HUDEP-2 (cell line): Measurements from ENCODE around the gene NEXMIF.
A peak's percentile ranks its signal among the peaks of the same experiment; 100 is the strongest.
"Not testable (repeated sequence)": the region's sequence is repeated elsewhere in the genome, so short reads cannot be mapped to it uniquely, and the experiment has no call there.

ENCODE experiments used
- DNase-seq, 76 experiments: peaks; one replicate each; lab custom pipeline; 2025; ENCODE audit not compliant: unreplicated experiment in 76 of 76; lab: John Stamatoyannopoulos, UW

The NEXMIF gene

GRCh38 chrX:74925225-74926088 is at the start of gene NEXMIF:
Gene NEXMIF (minus strand): TSS chrX:74925452.
- peak in 10 of 76 experiments; percentile 0 to 7 (median 1) for DNase-seq

GRCh38 chrX:74961962-74962361 is 36.7 kb upstream of the NEXMIF start:
- not testable (repeated sequence) for DNase-seq

- DNase-seq, result no peak
Measured at GRCh38 chrX:74949717-74950116, 24.5 kb upstream of the NEXMIF start.

- DNase-seq, result no peak
Measured at GRCh38 chrX:74940414-74940813, 15.2 kb upstream of the NEXMIF start.

- peak in 1 of 76 experiments; percentile 0 for DNase-seq
Measured at GRCh38 chrX:74931214-74931613, 6.0 kb upstream of the NEXMIF start.

GRCh38 chrX:74924449-74925224 is 615 bp downstream of the NEXMIF start:
- DNase-seq, result peak in 3 of 76 experiments; percentile 2 to 4 (median 3)

GRCh38 chrX:74923942-74924448 is 1.3 kb downstream of the NEXMIF start:
- no peak for DNase-seq

GRCh38 chrX:74922922-74923543 is 2.2 kb downstream of the NEXMIF start:
- no peak for DNase-seq

- DNase-seq, result no peak
Measured at GRCh38 chrX:74911494-74911893, 13.8 kb downstream of the NEXMIF start.

- DNase-seq, result no peak
Measured at GRCh38 chrX:74906417-74906816, 18.8 kb downstream of the NEXMIF start.

- DNase-seq, result no peak
Measured at GRCh38 chrX:74902806-74903205, 22.4 kb downstream of the NEXMIF start.

GRCh38 chrX:74892561-74892960 is 32.7 kb downstream of the NEXMIF start:
- DNase-seq, result no peak

- DNase-seq, result no peak
Measured at GRCh38 chrX:74890676-74891430, 34.4 kb downstream of the NEXMIF start.

- not testable (repeated sequence) for DNase-seq
Measured at GRCh38 chrX:74882383-74882782, 42.9 kb downstream of the NEXMIF start.

- DNase-seq, result no peak
Measured at GRCh38 chrX:74865725-74866124, 59.5 kb downstream of the NEXMIF start.

GRCh38 chrX:74853255-74853654 is 72.0 kb downstream of the NEXMIF start:
- DNase-seq, result no peak

- peak in 1 of 76 experiments; percentile 0 for DNase-seq
Measured at GRCh38 chrX:74835566-74835965, 89.7 kb downstream of the NEXMIF start.

- not testable (repeated sequence) for DNase-seq
Measured at GRCh38 chrX:74819797-74820196, 105.5 kb downstream of the NEXMIF start.

GRCh38 chrX:74814681-74815080 is 110.6 kb downstream of the NEXMIF start:
- no peak for DNase-seq

- no peak for DNase-seq
Measured at GRCh38 chrX:74804574-74804973, 120.7 kb downstream of the NEXMIF start.
